Activated T-cell treated with anti-CD3 and anti-CD28 coated beads for 4 hours (primary cell): ENCODE measurements around the gene MIA3.
"Not testable (repeated sequence)": the region's sequence is repeated elsewhere in the genome, so short reads cannot be mapped to it uniquely, and the experiment has no call there.

Source experiments
- DNase-seq: peaks from one replicate; pipeline ENCODE4 v3.0.0-alpha.2; 2020

MIA3 gene

DNA sequence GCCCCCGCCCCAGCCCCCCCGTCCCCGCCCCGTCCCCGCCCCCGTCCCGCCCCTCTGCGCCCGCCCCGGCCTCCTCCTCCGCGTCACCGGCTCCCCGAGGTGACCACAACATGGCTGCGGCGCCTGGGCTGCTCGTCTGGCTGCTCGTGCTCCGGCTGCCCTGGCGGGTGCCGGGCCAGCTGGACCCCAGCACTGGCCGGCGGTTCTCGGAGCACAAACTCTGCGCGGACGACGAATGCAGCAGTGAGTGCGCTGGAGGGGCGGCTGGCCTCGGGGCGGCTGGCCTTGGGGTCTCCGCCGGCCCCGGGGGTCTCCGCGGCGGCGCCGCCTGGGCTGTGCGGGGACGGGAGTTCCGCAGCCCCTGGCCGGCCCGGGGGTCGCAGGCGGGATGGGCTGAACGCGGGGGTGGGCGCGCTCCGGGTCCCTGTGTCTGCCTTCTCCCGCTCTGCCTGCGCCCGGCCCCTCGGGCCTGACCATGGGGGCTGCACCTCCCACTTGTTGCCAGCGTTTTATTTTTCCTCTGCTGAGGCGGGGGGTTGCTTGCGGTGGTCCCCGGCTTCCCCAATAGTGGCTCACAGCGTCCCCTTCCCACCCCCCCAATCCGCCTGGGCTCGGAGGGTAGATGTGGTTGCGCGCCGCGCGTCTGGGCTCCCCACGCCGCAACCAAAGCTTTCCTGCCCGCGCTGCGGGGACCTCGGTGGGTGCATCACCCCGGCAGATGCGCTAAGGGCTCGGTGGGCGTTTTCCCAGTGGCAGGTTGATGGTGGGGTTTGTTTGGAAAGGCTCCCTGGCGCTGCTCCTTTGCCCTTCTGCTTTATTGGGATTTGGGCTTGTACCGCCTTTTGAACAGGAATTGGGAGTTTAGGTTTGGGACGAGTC is at the start of gene MIA3:
Gene MIA3 (plus strand): TSS at position 97 of the 879 bp plus-strand sequence. CDS start 14 bp downstream, at position 111.
- peak; percentile 54 for DNase-seq

- no peak for DNase-seq
These were observed 47.1 kb upstream of the MIA3 start for GRCh38 chr1:222570837-222571236.

- no peak for DNase-seq
These were observed 38.6 kb upstream of the MIA3 start for GRCh38 chr1:222579316-222579715.

- no peak for DNase-seq
These were observed 35.7 kb upstream of the MIA3 start for GRCh38 chr1:222582099-222582774.

- DNase-seq, result no peak
These were observed 34.8 kb upstream of the MIA3 start for GRCh38 chr1:222583079-222583478.

DNA sequence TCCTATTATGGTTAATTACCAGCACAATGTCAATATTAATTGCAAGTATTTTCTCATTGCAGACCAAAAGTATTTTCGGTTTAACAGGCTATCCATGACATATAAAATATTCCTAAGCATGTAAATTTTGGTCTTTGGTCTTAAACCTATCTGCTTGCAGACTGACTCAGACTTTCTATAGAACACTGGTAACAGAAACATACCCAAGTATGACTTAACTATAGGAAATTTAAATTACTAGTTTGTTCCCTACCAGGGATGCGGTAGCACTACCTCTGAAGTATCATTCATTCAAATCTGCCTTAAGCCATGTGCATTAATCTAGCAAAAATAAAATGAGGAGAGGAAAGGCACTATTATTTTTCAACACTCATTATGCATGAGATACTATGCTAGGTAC is 31.1 kb upstream of the MIA3 start:
- DNase-seq, result no peak

DNA sequence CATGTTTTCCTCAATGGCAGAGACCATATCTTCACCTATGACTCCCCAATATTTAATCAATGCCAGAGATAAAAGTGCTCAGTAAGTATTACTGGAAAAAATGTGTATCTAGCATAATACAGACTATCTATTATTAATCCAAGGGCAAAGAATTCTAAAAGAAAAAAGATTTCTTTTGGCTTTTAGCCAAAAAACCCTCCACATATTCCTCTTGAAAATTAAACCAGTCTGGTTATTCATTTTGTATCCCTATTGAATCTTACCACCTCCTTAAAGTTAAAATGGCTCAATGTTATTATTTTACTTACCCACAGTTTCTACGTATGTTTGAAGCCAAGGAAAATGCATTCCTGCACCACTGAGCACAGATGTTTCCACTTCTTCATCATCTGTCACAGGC is 29.8 kb upstream of the MIA3 start:
- no peak for DNase-seq

GRCh38 chr1:222589462-222590302 is 28.2 kb upstream of the MIA3 start, which contains the start of gene TAF1A:
Gene TAF1A (minus strand): TSS chr1:222589933.
- peak; percentile 74 for DNase-seq

DNA sequence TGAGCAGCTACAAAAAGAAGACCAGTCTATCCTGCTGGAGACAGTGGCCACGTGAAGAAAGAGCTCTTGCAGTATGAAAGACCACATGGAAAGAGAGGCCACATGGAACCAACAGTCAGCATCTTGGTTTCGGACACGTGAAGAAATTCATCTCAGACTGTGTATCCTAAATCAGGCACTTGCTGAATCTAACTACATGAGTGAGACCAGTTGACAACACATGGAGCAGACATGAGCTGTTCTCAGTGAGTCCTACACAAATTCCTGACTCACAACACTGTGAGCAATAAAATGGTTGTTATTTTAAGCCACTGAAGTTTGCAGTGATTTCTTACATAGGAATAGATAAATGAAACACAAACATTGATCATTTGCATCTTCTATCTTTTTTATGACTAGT is 25.7 kb upstream of the MIA3 start:
- no peak for DNase-seq

DNA sequence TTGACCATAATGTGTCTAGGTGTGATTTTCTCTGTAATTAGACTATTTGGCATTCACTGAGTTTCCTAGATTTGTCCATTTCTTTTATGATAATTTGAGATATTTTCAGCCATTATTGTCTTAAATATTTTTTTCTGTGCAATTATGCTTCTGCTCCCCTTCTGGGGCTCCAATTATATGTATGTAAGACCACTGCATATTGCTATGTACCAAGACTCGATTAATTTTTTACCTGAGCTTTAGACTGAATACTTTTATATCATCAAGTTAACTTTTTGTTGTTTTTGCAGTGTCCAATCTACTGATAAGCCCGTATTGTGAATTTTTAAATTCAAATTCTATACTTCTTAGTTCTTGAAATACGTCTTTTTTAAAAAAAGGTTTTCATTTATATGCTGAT is 23.1 kb upstream of the MIA3 start:
- no peak for DNase-seq

- DNase-seq, result no peak
These were observed 21.2 kb upstream of the MIA3 start for GRCh38 chr1:222596696-222597095.

DNA sequence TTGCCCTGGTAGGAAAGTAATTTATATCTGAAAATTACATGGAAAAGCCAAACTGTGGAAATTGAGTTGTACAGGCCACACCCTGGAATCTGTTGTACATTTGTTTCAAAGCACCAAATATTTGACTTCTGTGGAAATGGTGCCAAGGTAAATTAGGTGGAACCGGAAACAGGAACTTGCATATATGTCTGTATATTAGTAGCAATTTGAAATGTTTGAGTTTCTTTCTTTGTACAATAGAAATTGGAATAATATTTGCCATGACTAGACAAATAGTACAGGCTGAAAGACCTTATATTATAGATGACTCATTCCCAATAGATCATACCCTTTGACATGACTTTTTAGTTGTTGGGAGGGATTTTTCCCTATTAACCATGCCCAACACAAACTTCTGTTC is 17.6 kb upstream of the MIA3 start:
- no peak for DNase-seq

DNA sequence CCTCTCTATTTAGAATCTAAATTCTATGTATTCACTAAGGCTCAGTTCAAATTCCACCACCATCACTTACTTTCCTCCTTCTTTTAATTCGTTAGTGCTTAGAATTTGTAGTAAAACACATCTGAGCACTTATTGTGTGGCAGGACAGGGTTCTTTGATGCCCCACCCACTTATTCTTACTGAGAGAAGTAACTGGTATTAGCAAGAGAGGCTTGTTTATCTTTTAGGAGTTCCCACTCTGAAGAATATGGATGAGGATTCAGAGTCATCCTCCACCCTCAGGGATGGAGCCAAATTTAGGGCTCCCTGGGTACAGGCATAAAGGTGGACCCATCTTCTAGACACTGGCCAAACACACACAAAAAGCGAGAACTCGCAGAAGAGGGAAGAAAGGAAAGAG is 16.6 kb upstream of the MIA3 start:
- DNase-seq, result no peak

GRCh38 chr1:222606757-222607156 is 11.1 kb upstream of the MIA3 start:
- no peak for DNase-seq

- DNase-seq, result not testable (repeated sequence)
These were observed 8.8 kb upstream of the MIA3 start for GRCh38 chr1:222609111-222609510.

DNA sequence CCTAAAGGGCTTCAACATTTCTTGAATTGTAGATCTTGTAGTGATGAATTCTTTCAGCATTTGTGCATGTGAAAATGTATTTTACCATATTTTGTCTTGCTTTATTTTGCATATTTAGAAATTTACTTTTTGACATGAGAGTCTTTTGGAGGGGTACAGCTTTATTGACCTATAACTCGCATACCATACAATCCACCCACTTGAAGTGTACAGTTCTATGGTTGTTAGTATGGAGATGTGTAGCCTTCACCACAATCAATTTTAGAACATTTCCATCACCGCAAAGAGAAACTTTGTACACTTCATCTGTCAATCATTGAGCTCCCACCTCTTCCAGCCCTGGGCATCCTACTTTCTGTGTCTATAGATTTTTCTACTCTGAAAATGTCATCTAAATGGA is 7.2 kb upstream of the MIA3 start:
- no peak for DNase-seq

DNA sequence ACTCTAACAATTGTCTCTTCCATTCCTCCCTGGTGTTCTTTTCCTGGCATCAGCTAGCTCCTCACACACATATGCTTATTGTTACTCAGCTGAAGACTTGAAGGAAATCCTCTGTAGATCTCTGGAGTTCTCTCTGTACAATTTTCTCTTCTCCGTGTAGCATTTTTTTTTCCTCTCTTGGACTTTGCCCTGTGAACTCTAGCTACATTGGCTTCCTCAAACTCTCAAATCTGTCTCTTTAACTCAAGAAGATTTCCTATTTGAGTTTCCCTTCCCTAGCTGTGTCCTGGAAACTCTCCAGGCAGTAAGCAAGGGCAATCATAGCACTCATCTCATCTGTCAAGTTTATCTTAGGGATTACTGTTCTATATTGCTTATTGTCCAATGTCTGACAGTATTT is 4.3 kb upstream of the MIA3 start:
- DNase-seq, result no peak

GRCh38 chr1:222616525-222616924 is 1.4 kb upstream of the MIA3 start:
- DNase-seq, result no peak

- peak; percentile 75 for DNase-seq
These were observed 438 bp upstream of the MIA3 start for GRCh38 chr1:222617367-222617951.

- no peak for DNase-seq
These were observed 1.1 kb downstream of the MIA3 start for GRCh38 chr1:222618880-222619596.

GRCh38 chr1:222620566-222620965 is 2.7 kb downstream of the MIA3 start:
- no peak for DNase-seq

DNA sequence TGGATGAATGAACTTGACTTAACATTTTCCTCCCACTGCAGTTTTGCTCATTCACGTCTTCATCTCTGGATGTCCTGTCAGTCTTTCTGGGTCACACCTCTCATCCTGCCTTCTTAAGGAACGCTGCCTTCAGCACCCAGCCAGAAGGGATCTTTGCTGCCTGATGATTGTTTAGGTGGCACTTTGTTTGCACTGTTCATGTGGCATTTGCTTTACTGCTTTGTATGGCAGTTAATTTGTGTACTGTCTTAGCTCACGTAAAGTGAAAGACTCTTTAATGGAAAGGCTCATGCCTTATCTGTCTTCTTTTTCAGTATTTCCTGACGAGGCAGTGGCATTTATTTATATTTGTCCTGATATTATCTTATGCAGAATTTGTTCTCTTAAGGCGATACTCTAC is 4.9 kb downstream of the MIA3 start:
- DNase-seq, result no peak
